Measurements from ENCODE around the gene ACSF2.
A peak's percentile ranks its signal among the peaks of the same experiment; 100 is the strongest.
"Not testable (repeated sequence)": the region's sequence is repeated elsewhere in the genome, so short reads cannot be mapped to it uniquely, and the experiment has no call there.

The ACSF2 gene

DNA sequence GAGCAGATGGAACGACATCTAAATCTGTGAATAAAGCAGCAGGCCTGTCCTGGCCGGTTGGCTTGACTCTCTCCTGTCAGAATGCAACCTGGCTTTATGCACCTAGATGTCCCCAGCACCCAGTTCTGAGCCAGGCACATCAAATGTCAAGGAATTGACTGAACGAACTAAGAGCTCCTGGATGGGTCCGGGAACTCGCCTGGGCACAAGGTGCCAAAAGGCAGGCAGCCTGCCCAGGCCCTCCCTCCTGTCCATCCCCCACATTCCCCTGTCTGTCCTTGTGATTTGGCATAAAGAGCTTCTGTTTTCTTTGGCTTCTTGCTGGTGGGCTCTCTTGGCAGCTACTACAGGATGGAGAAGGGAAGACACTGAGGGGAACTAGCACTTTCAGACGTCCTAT, 48.5 kb downstream of the ACSF2 start:
- no peak overlapping the region for H3K4me3 ChIP-seq (replicated peaks; ENCODE audit: low read depth, low read length)
- TF ChIP-seq CTCF (IDR thresholded peaks at IDR 0.05; ENCODE audit: low read length, missing control alignments), result no peak
- DNase-seq (ENCODE audit: low read depth), result no peak

GRCh38 chr17:50475362-50475761, 49.3 kb downstream of the ACSF2 start:
- no peak for DNase-seq (ENCODE audit: low read depth)
- no peak for TF ChIP-seq CTCF (IDR thresholded peaks at IDR 0.05; ENCODE audit: low read length, missing control alignments)
- H3K4me3 ChIP-seq (replicated peaks; ENCODE audit: low read depth, low read length), result no peak overlapping the region

- DNase-seq (ENCODE audit: low read depth), result not testable (repeated sequence)
These were observed 49.9 kb downstream of the ACSF2 start for GRCh38 chr17:50475775-50476544.

DNA sequence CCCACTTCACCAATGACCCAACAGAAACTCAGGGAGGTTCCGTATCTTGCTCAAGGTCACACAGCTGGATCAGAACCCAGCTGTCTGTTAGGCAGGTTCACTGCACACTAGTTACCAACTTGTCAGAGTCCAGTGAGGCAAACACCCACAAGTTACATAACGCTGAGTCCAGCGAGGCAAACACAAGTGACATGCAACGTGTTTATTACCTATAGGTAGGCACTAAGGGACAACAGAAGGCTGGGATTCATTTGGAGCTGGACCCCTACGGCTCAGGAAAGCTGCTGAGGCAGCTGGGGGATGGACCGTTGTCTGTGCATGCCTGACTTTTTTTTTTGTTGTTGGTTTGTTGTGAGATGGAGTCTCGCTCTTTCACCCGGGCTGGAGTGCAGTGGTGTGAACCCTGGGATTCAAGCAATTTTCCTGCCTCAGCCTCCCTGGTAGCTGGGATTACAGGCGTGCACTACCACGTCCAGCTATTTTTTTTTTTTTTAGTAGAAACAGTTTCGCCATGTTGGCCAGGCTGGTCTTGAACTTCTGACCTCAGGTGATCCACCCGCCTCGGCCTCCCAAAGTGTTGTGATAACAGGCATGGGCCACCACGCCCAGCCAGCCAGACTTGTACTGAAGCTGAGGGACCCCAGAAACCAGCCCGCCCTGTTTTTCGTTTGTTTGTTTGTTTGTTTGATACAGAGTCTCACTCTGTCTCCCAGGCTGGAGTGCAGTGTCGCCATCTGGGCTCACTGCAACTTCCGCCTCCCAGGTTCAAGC, 50.7 kb downstream of the ACSF2 start:
- no peak overlapping the region for H3K4me3 ChIP-seq (replicated peaks; ENCODE audit: low read depth, low read length)
- no peak for TF ChIP-seq CTCF (IDR thresholded peaks at IDR 0.05; ENCODE audit: low read length, missing control alignments)
- no peak for DNase-seq (ENCODE audit: low read depth)

More at GRCh38 chr17:50475775-50476544, 49.9 kb downstream of the ACSF2 start:
- H3K4me3 ChIP-seq (replicated peaks; ENCODE audit: low read depth, low read length), result not testable (repeated sequence)

DNA sequence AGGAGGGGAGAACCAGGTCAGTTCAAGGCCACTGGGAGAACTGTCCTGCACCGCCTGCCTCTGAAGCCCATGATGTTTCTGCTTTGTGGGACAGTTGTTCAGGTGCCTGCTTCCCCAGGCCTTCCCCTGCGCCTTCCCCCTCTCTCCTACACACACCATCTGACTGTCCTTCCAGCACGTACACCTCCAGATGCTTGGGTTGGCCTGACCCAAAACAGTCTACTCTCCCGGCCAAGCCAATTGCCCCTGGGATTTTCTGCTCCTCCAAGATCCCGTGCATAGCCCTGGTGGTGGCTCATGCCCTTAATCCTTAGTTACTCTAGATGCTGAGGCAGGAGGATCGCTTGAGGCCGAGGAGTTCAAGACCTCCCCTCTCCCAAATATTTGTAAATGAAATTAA, 52.0 kb downstream of the ACSF2 start:
- H3K4me3 ChIP-seq (replicated peaks; ENCODE audit: low read depth, low read length), result peak overlapping the region; percentile 91
- no peak for DNase-seq (ENCODE audit: low read depth)
- TF ChIP-seq CTCF (IDR thresholded peaks at IDR 0.05; ENCODE audit: low read length, missing control alignments), result no peak

DNA sequence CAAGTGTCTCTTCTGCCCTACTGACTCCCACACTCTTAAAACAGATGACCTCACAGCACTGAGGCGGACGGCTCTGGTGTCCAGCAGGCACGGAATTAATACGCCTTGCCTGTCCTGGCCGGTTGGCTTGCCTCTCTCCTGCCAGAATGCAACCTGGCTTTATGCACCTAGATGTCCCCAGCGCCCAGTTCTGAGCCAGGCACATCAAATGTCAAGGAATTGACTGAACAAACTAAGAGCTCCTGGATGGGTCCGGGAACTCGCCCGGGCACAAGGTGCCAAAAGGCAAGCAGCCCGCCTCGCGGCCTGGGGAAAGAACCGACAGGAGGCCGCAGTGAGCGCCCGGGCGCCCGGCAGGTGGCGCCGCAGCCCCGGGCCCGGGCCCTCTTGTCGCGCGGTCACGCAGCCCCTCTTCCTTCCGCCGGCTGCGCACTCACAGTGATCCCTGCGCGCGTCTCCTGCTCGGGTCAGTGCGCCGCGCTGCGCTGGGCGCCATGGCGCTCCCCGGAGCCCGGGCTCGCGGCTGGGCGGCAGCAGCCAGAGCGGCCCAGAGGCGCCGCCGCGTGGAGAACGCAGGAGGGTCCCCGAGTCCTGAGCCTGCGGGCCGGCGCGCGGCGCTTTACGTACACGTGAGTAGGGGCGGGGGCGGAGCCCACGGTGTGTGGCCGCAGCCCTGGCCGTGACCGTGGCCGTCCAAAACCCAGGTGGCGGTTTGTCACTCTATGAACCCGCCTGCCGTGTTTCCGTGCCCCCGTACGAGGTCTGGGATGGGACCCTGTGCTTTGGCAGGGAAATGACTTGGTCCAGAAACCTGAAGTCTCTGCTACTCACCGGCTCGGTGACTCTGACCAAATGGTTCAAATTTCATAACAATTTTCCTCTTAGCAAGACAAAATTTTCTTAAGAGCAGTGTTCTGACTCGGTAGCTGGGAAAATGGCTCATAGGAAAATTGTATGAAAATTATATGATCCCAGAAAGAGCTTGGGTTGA, 52.7 kb downstream of the ACSF2 start, which contains the start of gene RSAD1:
Gene RSAD1 (plus strand): TSS at position 470 of the 991 bp plus-strand sequence. CDS start 25 bp downstream, at position 495.
- peak; percentile 87 for DNase-seq (ENCODE audit: low read depth)
- TF ChIP-seq CTCF (IDR thresholded peaks at IDR 0.05; ENCODE audit: low read length, missing control alignments), result peak; percentile 22
- peak within 1 kb of the TSS; percentile 91 for H3K4me3 ChIP-seq (replicated peaks; ENCODE audit: low read depth, low read length)

Data from fibroblast of pulmonary artery (primary cell).